Stomach (tissue), 9 donors: ENCODE results near the gene NRL. TPM values are rescaled to one million over a fixed set of nuclear protein-coding genes. Genes with fewer than 3 reads are reported as not detected.
A peak's percentile ranks its signal among the peaks of the same experiment; 100 is the strongest.

Experiments used
- DNase-seq, 2 donors: peaks; one replicate each; pipeline versions ENCODE4 v3.0.0 to v3.0.0-alpha.2; 2013 to 2019
- H3K27ac ChIP-seq, 5 donors: fragments of 200-600 bp in 4 of 5; sonication (generic) in 4 of 5; one replicate each; pipeline ENCODE4 v1.5.1; 2013 to 2019; ENCODE audit warnings: mild to moderate bottlenecking in 1 of 5, moderate library complexity in 1 of 5
- H3K27me3 ChIP-seq, 3 donors: fragments of 200-600 bp; sonication (generic); one replicate each; pipeline ENCODE4 v1.5.1; 2017 to 2019; ENCODE audit warnings: mixed run types in 1 of 3
- H3K36me3 ChIP-seq, 4 donors: fragments of 200-600 bp; sonication (generic); 1 replicate in 3 of 4; 2 replicates in 1 of 4; pipeline ENCODE4 v1.5.1; 2016 to 2019
- H3K4me1 ChIP-seq, 4 donors: fragments of 200-600 bp; sonication (generic); one replicate each; pipeline ENCODE4 v1.5.1; 2016 to 2019
- H3K4me3 ChIP-seq, 4 donors: fragments of 200-600 bp; sonication (generic) in 3 of 4; one replicate each; pipeline ENCODE4 v1.5.1; 2016 to 2019; ENCODE audit warnings: mild to moderate bottlenecking in 1 of 4
- H3K9me3 ChIP-seq, 4 donors: fragments of 200-600 bp; sonication (generic); one replicate each; pipeline ENCODE4 v1.5.1; 2016 to 2019
- EP300 ChIP-seq: sonication (generic); formaldehyde crosslinking; IDR thresholded peaks from one replicate; pipeline ENCODE4 v1.6.1; 2017; ENCODE audit warnings: antibody characterized with exemption
- POLR2A ChIP-seq, 4 donors: fragments of 450-650 bp; IDR thresholded peaks; one replicate each; pipeline ENCODE4 v1.6.1; 2016; ENCODE audit warnings: antibody characterized with exemption in 4 of 4, control low read depth in 2 of 4, mild to moderate bottlenecking in 1 of 4, moderate library complexity in 1 of 4
- POLR2AphosphoS5 ChIP-seq, 3 donors: sonication (generic); formaldehyde crosslinking; IDR thresholded peaks; one replicate each; pipeline ENCODE4 v1.6.1; 2016; ENCODE audit warnings: antibody characterized with exemption in 3 of 3
- WGBS, 5 donors: extraction: QIAGEN DNeasy Blood & Tissue Kit in 3 of 5; methylation state at CpG; one replicate each; pipeline versions ENCODE4 v1.1.5 to v1.1.7; 2013 to 2018; 5-methylcytosine and 5-hydroxymethylcytosine counted together
- intact Hi-C: fragments of 100-400 bp; cut with DNase I; formaldehyde crosslinking; loops from one replicate; pipeline ENCODE4 v1.15.1; 2023; ENCODE audit warnings: low total_unique reads
- polyA plus RNA-seq, 3 donors: library from polyadenylated mRNA; stranded (reverse); fragments of 200-250 nt; gene quantifications; one replicate each; pipeline ENCODE4 v1.2.3, GENCODE V29; 2013
- total RNA-seq, 5 donors: library from RNA; depleted of rRNA; stranded (reverse); fragments of >200 nt; gene quantifications; one replicate each; pipeline versions ENCODE4 v1.1.0 to v1.2.3, GENCODE V29; 2014 to 2016
- TF ChIP-seq, protein P1 (sequence below), 7 experiments: fragments of 450-650 bp in 4 of 7; fragments of 200-600 bp in 3 of 7; sonication (generic) in 3 of 7; IDR thresholded peaks; one replicate each; pipeline ENCODE4 v1.5.1; 2016 to 2019; ENCODE audit warnings: antibody characterized with exemption in 7 of 7, control low read depth in 2 of 7, mild to moderate bottlenecking in 1 of 7
- donor health status: healthy with polysubstance abuse.
- donor health status: Bipolar disorder and iron deficiency.
- donor health status: healthy.

NRL gene
- total and polyA plus RNA-seq, 8 donors, result 0.92 to 69.2 (median 1.3) TPM; not detected in 1

DNA sequence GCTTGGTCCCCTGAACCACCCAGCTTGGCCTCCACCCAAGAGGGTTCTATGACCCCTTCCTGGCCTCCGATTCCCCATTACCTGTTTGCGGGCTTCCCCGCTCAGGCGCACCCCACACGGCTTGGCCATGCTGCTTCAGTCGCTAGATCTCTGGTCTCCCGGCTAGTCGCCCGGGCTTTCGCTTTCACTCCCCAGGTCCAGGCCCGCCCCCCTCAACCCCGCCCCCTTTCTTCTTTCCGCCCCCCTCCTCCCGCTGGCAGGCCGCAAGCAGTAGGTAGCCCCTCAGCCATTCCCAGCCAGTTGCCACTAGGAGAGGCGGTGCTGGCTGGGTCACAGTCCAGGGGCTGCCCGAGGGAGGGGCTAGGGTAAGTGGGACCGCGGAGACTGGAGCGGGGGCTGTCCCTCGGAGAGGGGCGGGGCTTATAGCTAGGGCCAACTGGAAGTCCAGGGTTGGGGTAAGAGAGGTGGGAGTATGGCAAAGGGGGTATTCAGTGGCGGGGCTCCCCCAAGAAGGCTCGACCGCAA, 31.8 kb upstream of the NRL start, which contains the start of gene PSME2:
PSME2 (minus strand) TSS at position 158 of the 525 bp plus-strand sequence; CDS start at position 129, 29 bp downstream.
- no peaks in the 10 kb centered on the region for H3K9me3 ChIP-seq
- H3K36me3 ChIP-seq, result peaks cover 16 to 46% (median 43%) of the 10 kb centered on the region in 4 donors
- H3K4me1 ChIP-seq, result peaks cover 31 to 69% (median 55%) of the 10 kb centered on the region in 4 donors
- WGBS, 5 donors, result 0 to 2% (median 1%) methylated on average over 24 to 25 of the region's 25 CpGs
- DNase-seq, result peak; percentile 95 to 98
- H3K27me3 ChIP-seq, result no peaks in the 10 kb centered on the region
- H3K4me3 ChIP-seq, result peak within 1 kb of the TSS; percentile 76 to 96 (median 88)
- peak within 1 kb of the TSS; percentile 91 to 98 (median 97) for H3K27ac ChIP-seq
- TF ChIP-seq POLR2AphosphoS5 (IDR thresholded peaks at IDR 0.05) (peak in 2 of 3 donors; percentile 70 to 72), POLR2A (IDR thresholded peaks at IDR 0.05) (no peak), EP300 (no peak)
- TF ChIP-seq, protein P1, sequence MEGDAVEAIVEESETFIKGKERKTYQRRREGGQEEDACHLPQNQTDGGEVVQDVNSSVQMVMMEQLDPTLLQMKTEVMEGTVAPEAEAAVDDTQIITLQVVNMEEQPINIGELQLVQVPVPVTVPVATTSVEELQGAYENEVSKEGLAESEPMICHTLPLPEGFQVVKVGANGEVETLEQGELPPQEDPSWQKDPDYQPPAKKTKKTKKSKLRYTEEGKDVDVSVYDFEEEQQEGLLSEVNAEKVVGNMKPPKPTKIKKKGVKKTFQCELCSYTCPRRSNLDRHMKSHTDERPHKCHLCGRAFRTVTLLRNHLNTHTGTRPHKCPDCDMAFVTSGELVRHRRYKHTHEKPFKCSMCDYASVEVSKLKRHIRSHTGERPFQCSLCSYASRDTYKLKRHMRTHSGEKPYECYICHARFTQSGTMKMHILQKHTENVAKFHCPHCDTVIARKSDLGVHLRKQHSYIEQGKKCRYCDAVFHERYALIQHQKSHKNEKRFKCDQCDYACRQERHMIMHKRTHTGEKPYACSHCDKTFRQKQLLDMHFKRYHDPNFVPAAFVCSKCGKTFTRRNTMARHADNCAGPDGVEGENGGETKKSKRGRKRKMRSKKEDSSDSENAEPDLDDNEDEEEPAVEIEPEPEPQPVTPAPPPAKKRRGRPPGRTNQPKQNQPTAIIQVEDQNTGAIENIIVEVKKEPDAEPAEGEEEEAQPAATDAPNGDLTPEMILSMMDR (IDR thresholded peaks at IDR 0.05), result no peak
- intact Hi-C loops, result no loop called here

DNA sequence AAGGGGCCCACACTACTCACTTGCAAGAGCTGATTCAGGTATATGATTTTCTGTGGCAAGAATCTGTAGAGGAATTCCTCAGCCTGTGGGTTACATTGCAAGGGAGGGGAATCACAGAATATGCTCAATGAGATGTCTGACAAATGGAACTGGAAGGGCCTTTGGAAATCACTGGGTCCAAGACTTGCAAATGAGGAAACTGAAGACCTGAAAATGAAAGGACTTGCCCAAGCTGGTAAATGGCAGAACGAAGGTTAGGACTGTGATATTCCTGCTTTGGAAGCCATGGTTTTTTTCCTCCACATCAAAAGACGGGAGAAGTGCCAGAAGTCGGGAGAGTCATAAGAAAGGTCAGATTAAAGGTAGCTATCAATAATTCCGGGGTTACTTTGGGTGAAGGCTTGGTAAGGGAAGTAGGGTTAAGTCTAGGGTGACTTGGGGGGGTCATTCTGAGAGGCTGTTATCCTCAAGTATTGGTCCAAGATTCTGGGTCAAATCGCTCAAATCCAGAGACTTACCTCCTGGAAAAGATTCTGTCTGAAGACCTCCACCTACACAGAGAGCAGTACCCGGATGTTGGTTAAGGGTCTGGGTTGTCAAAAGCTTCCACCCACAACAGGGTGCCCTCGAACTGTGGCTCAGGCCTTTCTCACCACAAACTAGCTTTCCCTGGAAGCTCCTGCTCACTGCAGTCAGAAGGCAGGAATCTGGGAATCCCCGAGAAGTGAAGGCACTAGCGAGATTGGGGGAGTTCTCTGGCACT, 31.1 kb upstream of the NRL start:
- WGBS, 5 donors, result 4 to 10% (median 7%) methylated on average over 6 to 9 of the region's 9 CpGs
- TF ChIP-seq, protein P1 (IDR thresholded peaks at IDR 0.05), result no peak
- TF ChIP-seq POLR2A (IDR thresholded peaks at IDR 0.05) (no peak), EP300 (no peak), POLR2AphosphoS5 (IDR thresholded peaks at IDR 0.05) (no peak)
- H3K27ac ChIP-seq, result peak overlapping the region; percentile 91 to 98 (median 97)
- H3K9me3 ChIP-seq, result no peaks in the 10 kb centered on the region
- H3K27me3 ChIP-seq, result no peaks in the 10 kb centered on the region
- H3K36me3 ChIP-seq, result peaks cover 10 to 40% (median 37%) of the 10 kb centered on the region in 4 donors
- H3K4me1 ChIP-seq, result peaks cover 31 to 70% (median 57%) of the 10 kb centered on the region in 4 donors
- DNase-seq, result no peak
- peak overlapping the region; percentile 76 to 96 (median 88) for H3K4me3 ChIP-seq
- intact Hi-C loops, result no loop called here

DNA sequence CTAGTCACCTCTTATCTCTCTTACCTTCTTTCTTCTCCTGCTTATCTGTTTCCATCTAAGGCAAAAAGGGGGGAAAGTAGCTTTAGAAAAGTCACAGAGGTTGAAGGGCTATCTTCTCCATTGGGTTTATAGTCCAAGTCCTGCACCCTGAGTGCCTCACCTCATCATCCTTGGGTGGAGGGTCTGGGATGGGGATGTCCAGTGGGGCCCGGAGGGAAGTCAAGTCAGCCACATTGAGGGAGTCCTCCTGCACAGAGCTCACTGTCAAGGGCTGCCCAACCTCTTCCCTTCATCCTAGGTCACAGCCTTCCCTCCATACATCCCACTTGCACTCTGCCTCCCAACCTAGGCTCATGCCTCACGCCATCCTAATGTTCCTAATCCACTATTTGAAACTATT, 30.5 kb upstream of the NRL start:
- H3K4me1 ChIP-seq, result peaks cover 31 to 70% (median 63%) of the 10 kb centered on the region in 4 donors
- WGBS, 5 donors, result 82 to 96% (median 93%) methylated on average over 2 of the region's 2 CpGs
- H3K27ac ChIP-seq, result peak overlapping the region; percentile 91 to 98 (median 97)
- H3K9me3 ChIP-seq, result no peaks in the 10 kb centered on the region
- TF ChIP-seq, protein P1 (IDR thresholded peaks at IDR 0.05), result no peak
- TF ChIP-seq POLR2A (IDR thresholded peaks at IDR 0.05) (no peak), EP300 (no peak), POLR2AphosphoS5 (IDR thresholded peaks at IDR 0.05) (no peak)
- H3K27me3 ChIP-seq, result no peaks in the 10 kb centered on the region
- no peak for DNase-seq
- H3K4me3 ChIP-seq, result peak overlapping the region in 2 of 4 donors; percentile 76 to 84
- H3K36me3 ChIP-seq, result peaks cover 5 to 33% (median 30%) of the 10 kb centered on the region in 4 donors
- intact Hi-C loops, result no loop called here

DNA sequence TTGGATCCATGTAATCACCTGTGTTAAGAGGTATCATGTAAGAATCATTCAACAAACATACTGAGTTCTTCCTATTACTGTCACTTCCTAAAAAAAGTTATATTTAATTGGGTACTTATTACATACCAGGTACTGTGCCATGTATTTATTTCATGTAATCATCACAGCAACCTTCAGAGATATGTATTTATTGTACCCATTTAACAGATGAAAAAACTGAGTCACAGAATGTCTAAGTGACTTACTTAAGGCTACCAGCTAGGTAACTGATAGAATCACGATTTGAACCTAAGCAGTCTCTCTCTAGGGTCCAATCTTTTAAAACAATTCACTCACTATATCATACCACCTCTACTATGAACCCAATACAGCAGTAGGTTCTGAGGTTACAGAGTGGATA, 29.7 kb upstream of the NRL start:
- DNase-seq, result no peak
- peaks cover 5 to 28% (median 25%) of the 10 kb centered on the region in 4 donors for H3K36me3 ChIP-seq
- WGBS, 5 donors, result 80 to 92% (median 91%) methylated on average over 1 of the region's 1 CpG
- no peaks in the 10 kb centered on the region for H3K9me3 ChIP-seq
- TF ChIP-seq POLR2A (IDR thresholded peaks at IDR 0.05) (no peak), EP300 (no peak), POLR2AphosphoS5 (IDR thresholded peaks at IDR 0.05) (no peak)
- TF ChIP-seq, protein P1 (IDR thresholded peaks at IDR 0.05), result no peak
- peaks cover 31 to 70% (median 67%) of the 10 kb centered on the region in 4 donors for H3K4me1 ChIP-seq
- peak overlapping the region in 1 of 5 donors; percentile 38 for H3K27ac ChIP-seq
- intact Hi-C loops, result no loop called here
- H3K27me3 ChIP-seq, result no peaks in the 10 kb centered on the region
- H3K4me3 ChIP-seq, result no peak overlapping the region
